ENCODE results near the gene LRRIQ4. TPM values are rescaled to one million over a fixed set of nuclear protein-coding genes. Genes with fewer than 3 reads are reported as not detected.

Gene LRRIQ4
- total and polyA plus RNA-seq, 2 experiments from 2014 or later: not detected

DNA sequence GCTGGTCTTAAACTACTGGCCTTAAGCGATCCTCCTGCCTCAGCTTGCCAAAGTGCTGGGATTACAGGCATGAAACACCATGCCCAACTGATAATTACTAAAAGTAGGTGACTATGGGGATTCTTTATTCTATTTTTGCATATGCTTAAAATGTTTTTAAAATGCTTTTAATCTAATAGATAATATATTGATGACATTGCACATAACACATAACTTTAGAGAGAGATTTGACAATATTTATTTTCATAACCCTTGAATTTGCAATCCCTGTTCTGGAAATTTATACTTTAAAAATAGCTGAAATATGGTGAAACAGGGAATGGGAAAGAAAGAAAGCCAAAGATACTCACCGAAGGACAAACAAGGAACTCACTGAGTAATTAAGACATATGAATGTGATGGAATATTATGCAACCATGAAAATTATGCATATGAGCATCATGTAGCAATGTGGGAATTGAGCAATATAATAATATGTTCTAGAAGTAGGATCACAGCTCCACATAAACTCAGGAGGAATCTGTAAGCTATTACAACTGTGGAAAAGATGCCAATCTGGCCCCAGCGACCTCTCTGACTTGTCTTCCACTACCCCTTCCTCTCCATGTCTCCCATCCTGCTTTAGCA is 55.0 kb downstream of the LRRIQ4 start:
- Histone ChIP-seq H3K4me1 (ENCODE audit: insufficient read depth) (no peaks in the 10 kb centered on the region), H3F3A (ENCODE audit: insufficient read depth) (no peaks in the 10 kb centered on the region), H3K27ac (no peak overlapping the region), H4K20me1 (ENCODE audit: insufficient read depth) (no peaks in the 10 kb centered on the region), H3K4me2 (ENCODE audit: unreplicated experiment) (no peak overlapping the region), H2AFZ (no peak overlapping the region), H3K9ac (no peak overlapping the region), H3K9me3 (ENCODE audit: low read depth) (no peaks in the 10 kb centered on the region), H3K27me3 (replicated peaks; ENCODE audit: insufficient read depth) (no peaks in the 10 kb centered on the region), H3K79me2 (ENCODE audit: insufficient read depth) (no peaks in the 10 kb centered on the region), H3K9me2 (ENCODE audit: insufficient read depth) (no peaks in the 10 kb centered on the region), H3K4me3 (no peak overlapping the region), H3K36me3 (ENCODE audit: low read depth) (no peaks in the 10 kb centered on the region)
- WGBS, 2 experiments (ENCODE audit: low coverage in 1 of 2, low lambda C conversion rate in 2 of 2, missing lambda C conversion rate in 2 of 2): 45 to 50% methylated on average over 3 of the region's 3 CpGs
- no peak for DNase-seq
- no peak for TF ChIP-seq EZH2phosphoT487 (IDR thresholded peaks at IDR 0.05; ENCODE audit: insufficient read depth, low read depth)
- TF ChIP-seq EZH2 (IDR thresholded peaks at IDR 0.05; ENCODE audit: insufficient read depth, poor library complexity, severe bottlenecking): no peak
- in situ Hi-C loops (cut with MboI): no loop called here

GRCh38 chr3:169868369-169868768 is 55.7 kb downstream of the LRRIQ4 start:
- no peaks in the 10 kb centered on the region for H3K9me2 ChIP-seq (ENCODE audit: insufficient read depth)
- TF ChIP-seq EZH2 (IDR thresholded peaks at IDR 0.05; ENCODE audit: insufficient read depth, poor library complexity, severe bottlenecking): no peak
- no peak for TF ChIP-seq EZH2phosphoT487 (IDR thresholded peaks at IDR 0.05; ENCODE audit: insufficient read depth, low read depth)
- H3K79me2 ChIP-seq (ENCODE audit: insufficient read depth): no peaks in the 10 kb centered on the region
- no peak overlapping the region for H3K4me2 ChIP-seq (ENCODE audit: unreplicated experiment)
- WGBS, 2 experiments (ENCODE audit: low coverage in 1 of 2, low lambda C conversion rate in 2 of 2, missing lambda C conversion rate in 2 of 2): 35 to 60% methylated on average over 2 of the region's 2 CpGs
- no peak for DNase-seq
- no peak overlapping the region for H2AFZ ChIP-seq
- no peaks in the 10 kb centered on the region for H3F3A ChIP-seq (ENCODE audit: insufficient read depth)
- H3K27ac ChIP-seq: no peak overlapping the region
- H3K9me3 ChIP-seq (ENCODE audit: low read depth): no peaks in the 10 kb centered on the region
- no peaks in the 10 kb centered on the region for H3K27me3 ChIP-seq (replicated peaks; ENCODE audit: insufficient read depth)
- H3K36me3 ChIP-seq (ENCODE audit: low read depth): no peaks in the 10 kb centered on the region
- H3K4me3 ChIP-seq: no peak overlapping the region
- in situ Hi-C loops (cut with MboI): no loop called here
- no peak overlapping the region for H3K9ac ChIP-seq
- no peaks in the 10 kb centered on the region for H4K20me1 ChIP-seq (ENCODE audit: insufficient read depth)
- no peaks in the 10 kb centered on the region for H3K4me1 ChIP-seq (ENCODE audit: insufficient read depth)

- Histone ChIP-seq H3K4me2 (ENCODE audit: unreplicated experiment) (no peak within 1 kb of the TSS), H3K27ac (no peak within 1 kb of the TSS), H2AFZ (no peak within 1 kb of the TSS), H3K79me2 (ENCODE audit: insufficient read depth) (no peaks in the 10 kb centered on the region), H3K4me3 (no peak within 1 kb of the TSS), H3K36me3 (ENCODE audit: low read depth) (no peaks in the 10 kb centered on the region), H3K27me3 (replicated peaks; ENCODE audit: insufficient read depth) (no peaks in the 10 kb centered on the region), H3F3A (ENCODE audit: insufficient read depth) (no peaks in the 10 kb centered on the region), H3K4me1 (ENCODE audit: insufficient read depth) (no peaks in the 10 kb centered on the region), H3K9me3 (ENCODE audit: low read depth) (no peaks in the 10 kb centered on the region), H3K9me2 (ENCODE audit: insufficient read depth) (no peaks in the 10 kb centered on the region), H4K20me1 (ENCODE audit: insufficient read depth) (no peaks in the 10 kb centered on the region), H3K9ac (no peak within 1 kb of the TSS)
- no peak for DNase-seq
- TF ChIP-seq EZH2phosphoT487 (IDR thresholded peaks at IDR 0.05; ENCODE audit: insufficient read depth, low read depth) (no peak), EZH2 (IDR thresholded peaks at IDR 0.05; ENCODE audit: insufficient read depth, poor library complexity, severe bottlenecking) (no peak)
- WGBS, 2 experiments (ENCODE audit: low coverage in 1 of 2, low lambda C conversion rate in 2 of 2, missing lambda C conversion rate in 2 of 2): 9 to 10% methylated on average over 2 of the region's 2 CpGs
- in situ Hi-C loops (cut with MboI): no loop called here
These were observed 57.0 kb downstream of the LRRIQ4 start, which contains the start of gene LRRC31 for GRCh38 chr3:169869484-169870220. TSS of gene LRRC31 (minus strand) at chr3:169869935. CDS start at chr3:169869807, 128 bp downstream.

- in situ Hi-C loops (cut with MboI): no loop called here
These were observed 58.6 kb downstream of the LRRIQ4 start for GRCh38 chr3:169871129-169871886.

More at GRCh38 chr3:169871129-169871886, 58.6 kb downstream of the LRRIQ4 start:
- Histone ChIP-seq H3K4me2 (ENCODE audit: unreplicated experiment) (no peak overlapping the region), H3K27me3 (replicated peaks; ENCODE audit: insufficient read depth) (no peaks in the 10 kb centered on the region), H3K27ac (no peak overlapping the region), H3K9ac (no peak overlapping the region), H3F3A (ENCODE audit: insufficient read depth) (no peaks in the 10 kb centered on the region), H3K79me2 (ENCODE audit: insufficient read depth) (no peaks in the 10 kb centered on the region), H3K9me3 (ENCODE audit: low read depth) (no peaks in the 10 kb centered on the region), H3K4me3 (no peak overlapping the region), H3K9me2 (ENCODE audit: insufficient read depth) (no peaks in the 10 kb centered on the region), H3K4me1 (ENCODE audit: insufficient read depth) (no peaks in the 10 kb centered on the region), H3K36me3 (ENCODE audit: low read depth) (no peaks in the 10 kb centered on the region), H2AFZ (no peak overlapping the region), H4K20me1 (ENCODE audit: insufficient read depth) (no peaks in the 10 kb centered on the region)
- no peak for TF ChIP-seq EZH2phosphoT487 (IDR thresholded peaks at IDR 0.05; ENCODE audit: insufficient read depth, low read depth)
- TF ChIP-seq EZH2 (IDR thresholded peaks at IDR 0.05; ENCODE audit: insufficient read depth, poor library complexity, severe bottlenecking): no peak
- no peak for DNase-seq
- WGBS, 2 experiments (ENCODE audit: low coverage in 1 of 2, low lambda C conversion rate in 2 of 2, missing lambda C conversion rate in 2 of 2): 74 to 81% methylated on average over 2 of the region's 2 CpGs
